Femur (tissue), 1 donor: ENCODE results near the gene CENPE.

Source experiments
- DNase-seq: peaks from one replicate; pipeline ENCODE4 v3.0.0-alpha.2; 2017

Gene CENPE

DNA sequence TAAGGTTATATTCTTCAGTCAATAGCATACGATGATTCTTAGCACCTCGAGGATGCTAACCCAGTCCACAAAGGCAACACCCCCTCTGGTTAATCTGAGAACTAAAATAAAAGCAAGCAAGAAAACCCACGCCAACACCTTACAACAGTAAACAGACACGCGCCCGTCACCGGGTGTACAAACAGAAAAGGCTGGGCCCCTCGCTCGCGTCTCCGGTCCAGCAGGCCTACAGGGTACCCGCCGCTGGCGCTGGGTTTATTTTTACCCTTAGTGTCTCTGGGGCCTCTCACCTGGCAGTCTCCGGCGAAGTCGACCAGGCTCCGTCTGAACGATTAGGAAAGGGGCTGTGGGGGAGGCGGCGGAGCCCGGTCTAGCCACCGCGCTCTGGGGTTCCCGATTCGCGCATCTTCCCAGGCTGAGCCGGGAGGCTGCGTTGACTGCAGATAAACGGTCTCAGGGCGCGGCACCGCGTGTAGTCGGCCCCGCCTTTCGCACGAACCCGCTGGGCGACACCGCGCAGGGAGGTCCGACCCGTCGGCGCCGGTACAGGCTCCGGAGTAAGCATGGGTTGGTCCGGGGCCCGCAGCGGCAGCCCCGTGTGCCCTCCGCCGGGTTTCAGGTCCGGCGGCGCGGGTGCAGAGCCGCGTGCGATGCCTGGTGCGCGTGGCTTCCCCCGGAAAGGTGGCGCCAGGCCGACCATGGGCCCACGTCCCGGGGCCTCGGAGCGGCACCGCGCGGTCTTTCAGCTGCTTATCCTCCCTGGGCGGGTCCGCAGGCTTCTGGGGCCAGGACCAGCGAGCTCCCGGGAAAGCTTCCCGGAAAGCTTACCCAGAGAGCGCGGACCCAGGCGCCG, 122.0 kb downstream of the CENPE start:
- peak; percentile 86 for DNase-seq

DNA sequence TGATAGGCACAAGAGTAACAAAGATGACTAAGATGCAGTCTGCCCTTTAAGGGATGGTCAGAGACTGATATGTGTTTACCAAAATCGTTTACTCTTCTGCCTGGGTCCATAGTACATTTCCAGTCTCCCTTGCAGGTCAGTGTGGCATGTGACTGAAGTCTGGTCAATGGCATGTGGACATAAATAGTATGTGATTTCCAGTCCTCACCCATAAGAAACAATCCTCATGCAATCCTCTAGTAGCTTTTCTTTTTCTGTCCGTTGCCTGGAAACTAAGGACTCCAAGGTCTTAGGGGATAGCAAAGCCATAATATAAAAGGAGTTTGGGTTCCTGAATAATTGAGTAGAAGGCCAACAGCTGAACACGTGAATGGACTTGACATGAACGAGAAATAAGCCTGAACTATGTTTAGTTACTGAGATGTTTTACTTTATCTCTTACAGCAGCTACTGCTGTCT, 122.7 kb downstream of the CENPE start:
- DNase-seq, result no peak

DNA sequence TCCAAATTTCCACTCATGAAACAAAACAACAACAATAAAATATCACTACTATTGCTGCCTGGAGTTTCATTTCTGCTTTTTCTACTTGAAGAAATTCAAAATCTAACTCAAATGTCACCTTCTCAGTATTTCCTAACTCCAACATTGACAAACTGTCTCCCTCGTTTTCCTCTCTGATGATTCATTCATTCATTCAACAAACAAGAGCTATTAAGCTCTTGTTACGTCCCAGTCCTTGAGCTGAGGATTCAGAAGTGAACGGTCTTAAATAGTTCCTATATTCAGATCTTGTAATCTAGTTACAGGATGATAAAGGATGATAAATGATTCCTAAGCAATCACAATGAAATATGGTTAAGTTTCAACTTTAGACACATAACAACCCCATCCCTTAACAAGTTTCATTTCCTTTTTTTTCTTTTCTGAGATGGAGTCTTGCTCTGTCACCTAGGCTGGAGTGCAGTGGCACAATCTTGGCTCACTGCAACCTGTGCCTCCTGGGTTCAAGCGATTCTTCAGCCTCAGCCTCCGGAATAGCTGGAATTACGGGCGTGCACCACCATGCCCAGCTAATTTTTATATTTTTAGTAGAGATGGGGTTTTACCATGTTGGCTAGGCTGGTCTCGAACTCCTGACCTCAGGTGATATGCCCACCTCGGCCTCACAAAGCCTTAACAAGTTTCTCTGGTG, 123.3 kb downstream of the CENPE start:
- DNase-seq, result no peak

DNA sequence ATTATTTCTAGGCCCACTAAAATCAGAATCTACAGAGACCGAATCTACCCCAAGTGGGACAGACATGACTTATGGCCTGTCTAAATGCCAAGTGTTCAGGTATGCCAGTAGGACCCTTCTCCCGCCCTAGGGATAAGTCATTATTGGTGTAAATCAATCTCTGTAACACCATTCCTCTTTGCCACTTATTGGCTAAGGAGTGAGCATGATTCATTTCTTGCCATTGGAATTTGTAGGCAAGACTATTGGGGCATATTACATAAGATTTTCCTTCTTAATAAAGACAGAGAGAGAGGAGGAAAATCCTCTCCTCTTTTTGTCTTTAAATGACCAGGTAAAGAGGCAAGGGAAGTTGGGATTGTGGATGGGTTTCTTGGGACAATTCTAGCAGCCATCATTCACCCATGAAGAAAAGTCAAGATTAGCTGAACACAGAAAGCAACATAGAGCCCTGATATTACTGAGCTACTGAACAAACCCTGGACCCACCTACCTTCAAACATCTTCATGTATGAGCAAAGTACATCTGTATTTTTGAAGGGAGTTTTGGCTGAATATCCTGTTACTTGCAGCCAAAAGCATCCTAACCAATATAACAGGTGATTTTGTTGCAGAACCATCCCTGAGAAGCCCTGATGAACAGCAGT, 124.2 kb downstream of the CENPE start:
- DNase-seq, result no peak

DNA sequence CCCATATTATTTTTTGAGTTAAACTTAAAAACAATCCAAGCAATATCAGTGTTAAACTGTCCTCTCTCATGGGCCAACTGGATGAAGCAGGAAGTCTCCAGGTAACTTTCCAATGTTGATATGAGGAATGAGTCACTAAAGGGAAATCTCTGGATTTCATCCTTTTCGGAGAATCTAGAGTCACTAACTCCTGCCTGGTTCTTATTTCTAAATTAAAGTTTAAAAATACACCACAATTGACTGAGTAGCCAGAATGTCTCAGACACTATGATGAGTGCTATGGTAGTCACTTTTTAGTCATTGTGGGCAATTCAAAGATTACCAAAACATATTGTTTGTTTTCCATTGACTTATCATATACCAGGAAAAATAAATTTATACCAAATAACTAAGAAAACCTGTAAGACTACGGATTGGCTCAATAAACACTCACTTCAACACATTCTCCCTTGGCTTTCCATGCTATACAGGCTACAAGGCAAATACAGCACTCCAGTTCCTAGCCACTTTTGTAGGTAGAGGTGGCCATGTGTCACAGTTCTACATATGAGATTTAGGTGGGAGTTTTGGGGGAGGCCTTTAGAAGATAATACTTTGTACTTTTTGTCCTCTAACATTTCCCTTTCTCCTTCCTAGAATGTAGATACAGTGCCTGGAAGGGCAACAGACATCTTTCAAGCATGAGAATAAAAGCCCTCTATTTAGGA, 130.1 kb downstream of the CENPE start:
- DNase-seq, result no peak

DNA sequence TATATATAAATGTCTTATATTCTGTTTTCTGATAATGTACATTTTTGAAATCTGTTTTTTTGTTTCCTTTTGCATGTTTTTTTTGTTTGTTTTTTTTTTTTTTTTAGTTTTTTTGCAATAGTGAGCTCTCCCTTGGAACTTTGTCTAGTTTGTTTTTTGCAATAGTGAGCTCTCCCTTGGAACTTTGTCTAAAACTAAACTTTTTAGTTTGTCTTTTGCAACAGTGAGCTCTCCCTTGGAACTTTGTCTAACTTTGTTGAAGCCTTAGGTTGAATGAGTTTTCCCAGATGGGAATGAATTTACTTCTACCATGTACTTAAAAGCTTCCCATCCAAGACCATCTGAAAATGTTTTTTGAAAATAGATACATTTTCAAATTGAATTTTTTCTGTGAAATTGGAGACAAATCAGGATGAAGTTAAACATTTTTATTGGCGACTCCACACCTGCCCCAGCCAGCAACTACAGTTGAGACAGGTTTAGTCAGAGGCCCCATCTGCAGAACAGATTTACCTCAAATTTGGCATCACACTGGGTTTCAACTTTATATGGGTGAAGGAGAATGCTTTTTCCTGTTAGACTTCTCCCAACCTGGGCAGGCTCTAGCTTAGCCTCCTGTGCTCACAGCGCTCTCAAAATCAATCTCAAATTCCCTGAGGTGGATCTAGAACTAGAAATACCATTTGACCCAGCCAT, 137.5 kb downstream of the CENPE start:
- no peak for DNase-seq
